GM12872 (cell line): ENCODE data around the gene AIRE.

Experiments used
- TF ChIP-seq, protein P1 (sequence below): IDR thresholded peaks from 3 replicates; pipeline ENCODE4 v1.5.1; 2011; ENCODE audit warnings: low read depth, mild to moderate bottlenecking, low read length, moderate library complexity; ENCODE audit not compliant: insufficient read depth

The AIRE gene

DNA sequence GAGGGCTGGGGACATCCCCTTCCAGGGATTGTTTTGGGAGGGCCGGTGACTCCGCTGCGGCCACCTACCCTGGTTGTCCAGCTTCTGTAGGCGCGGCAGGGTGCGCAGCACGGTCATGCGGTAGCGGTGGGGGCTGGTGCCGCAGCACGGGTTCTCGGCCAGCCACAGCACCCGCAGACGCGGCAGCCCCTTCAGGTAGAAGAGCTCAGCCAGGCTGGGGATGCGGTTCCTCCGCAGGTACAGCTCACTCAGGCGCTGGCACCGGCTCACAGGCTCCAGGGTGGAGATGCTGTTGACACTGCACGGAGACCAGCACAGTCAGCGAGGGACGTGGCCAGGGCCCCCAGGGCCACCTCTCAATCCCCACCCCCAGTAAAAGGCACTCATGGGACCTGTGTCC is 47.3 kb downstream of the AIRE start:
- TF ChIP-seq, protein P1, sequence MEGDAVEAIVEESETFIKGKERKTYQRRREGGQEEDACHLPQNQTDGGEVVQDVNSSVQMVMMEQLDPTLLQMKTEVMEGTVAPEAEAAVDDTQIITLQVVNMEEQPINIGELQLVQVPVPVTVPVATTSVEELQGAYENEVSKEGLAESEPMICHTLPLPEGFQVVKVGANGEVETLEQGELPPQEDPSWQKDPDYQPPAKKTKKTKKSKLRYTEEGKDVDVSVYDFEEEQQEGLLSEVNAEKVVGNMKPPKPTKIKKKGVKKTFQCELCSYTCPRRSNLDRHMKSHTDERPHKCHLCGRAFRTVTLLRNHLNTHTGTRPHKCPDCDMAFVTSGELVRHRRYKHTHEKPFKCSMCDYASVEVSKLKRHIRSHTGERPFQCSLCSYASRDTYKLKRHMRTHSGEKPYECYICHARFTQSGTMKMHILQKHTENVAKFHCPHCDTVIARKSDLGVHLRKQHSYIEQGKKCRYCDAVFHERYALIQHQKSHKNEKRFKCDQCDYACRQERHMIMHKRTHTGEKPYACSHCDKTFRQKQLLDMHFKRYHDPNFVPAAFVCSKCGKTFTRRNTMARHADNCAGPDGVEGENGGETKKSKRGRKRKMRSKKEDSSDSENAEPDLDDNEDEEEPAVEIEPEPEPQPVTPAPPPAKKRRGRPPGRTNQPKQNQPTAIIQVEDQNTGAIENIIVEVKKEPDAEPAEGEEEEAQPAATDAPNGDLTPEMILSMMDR: no peak

DNA sequence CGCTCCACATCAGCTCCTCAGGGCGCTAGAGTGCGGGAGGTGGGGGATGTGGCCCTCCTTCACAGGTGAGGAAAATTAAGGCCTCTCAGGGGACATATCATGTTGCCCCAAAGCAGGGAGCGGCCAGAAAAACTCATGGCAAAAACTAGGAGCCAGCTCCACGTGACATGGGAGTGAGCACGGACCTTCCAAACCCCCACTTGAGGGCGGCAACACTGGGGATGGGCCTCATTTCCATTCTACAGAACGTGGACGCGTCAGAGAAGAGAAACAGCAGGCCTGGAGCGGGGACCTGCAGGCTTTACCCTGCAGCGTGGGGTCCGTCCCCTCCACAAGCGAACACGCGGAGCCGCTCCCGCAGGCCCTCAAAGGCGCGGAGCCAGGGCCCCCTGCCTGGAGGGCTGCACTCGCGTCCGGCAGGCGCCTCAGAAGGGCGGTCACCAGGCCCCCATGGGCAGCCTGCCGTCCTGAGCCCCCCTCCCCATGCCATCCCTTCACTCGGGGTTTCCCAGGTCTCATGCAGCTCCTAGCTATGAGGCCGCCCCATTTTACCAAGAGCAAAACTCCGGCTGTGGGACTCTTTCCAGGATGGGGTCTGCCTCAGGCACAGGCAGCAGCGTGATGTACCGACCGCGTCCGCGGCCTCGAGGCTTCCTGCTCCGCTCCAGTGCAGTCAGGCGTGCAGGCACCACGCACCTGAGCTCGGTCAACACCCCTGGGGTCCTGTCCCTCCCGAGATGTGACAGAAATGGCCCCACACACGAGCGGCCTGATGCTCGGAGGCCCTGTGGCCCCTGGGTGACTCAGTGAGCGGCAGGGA is 48.0 kb downstream of the AIRE start:
- TF ChIP-seq, protein P1: no peak

DNA sequence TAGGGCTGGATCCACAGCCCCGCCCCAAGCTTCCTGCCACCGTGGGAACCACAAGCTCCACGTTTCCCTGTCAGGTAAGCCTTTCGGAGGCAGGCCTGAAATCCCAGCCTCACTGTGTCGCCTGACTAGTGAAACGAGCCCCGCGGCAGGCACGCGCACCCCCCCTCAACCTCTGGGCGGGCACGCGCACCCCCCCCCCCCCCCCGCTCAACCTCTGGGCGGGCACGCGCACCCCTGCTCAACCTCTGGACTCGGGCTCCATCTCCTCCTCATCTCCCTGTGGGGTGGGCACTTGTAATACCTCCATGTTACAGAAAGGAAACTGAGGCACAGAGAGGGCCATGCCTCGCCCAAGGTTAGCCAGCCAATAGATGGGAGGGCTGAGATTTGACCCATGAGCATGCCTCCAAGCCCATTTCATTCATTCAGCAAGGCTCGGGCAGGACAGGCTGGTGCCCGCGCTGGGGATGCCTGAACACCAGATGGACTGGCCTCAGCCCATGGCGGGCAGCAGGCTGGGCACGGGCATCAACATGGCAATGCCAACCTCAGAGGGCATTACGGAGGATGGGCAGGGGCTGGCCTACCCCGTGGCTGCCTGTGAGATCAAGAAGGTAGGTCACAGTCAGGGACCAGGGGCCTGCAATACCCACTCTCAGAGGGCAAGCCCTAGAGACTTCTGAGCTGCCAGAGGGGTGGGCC is 48.8 kb downstream of the AIRE start:
- TF ChIP-seq, protein P1: no peak

DNA sequence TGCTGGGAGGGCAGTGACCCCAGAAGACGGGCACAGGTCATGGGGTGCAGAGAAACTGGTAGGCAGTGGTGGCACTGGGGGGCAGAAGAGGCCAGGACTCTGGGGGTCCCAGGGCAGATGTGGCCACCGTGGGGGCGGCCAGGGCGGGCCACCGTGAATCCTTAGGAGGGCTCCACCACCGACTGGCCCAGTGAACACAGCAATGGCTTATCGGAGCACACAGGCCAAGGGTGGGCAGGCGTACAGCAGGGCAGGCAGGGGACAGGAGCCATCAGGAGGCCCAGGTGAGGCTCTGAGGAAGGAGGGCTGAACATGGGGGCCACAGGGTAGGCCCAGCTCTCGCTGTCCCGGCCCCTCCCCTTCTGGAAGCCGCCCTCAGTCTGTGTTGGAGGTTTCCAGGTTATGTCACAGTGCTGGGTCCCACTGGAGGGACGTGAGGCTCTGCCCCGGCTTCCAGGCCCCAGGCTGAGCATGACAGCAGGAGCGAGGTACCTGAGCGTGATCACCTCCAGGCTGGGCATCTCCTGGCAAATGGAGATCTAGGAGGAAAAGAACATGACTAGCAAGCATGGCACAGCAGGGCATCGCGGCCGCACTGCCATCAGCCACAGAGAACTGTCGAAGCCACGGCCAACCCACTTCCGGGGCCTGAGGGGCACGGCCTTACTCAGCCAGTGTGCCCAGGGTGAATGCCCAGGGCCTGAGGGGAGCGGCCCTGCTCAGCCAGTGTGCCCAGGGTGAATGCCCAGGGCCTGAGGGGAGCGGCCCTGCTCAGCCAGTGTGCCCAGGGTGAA is 49.8 kb downstream of the AIRE start:
- TF ChIP-seq, protein P1: no peak

DNA sequence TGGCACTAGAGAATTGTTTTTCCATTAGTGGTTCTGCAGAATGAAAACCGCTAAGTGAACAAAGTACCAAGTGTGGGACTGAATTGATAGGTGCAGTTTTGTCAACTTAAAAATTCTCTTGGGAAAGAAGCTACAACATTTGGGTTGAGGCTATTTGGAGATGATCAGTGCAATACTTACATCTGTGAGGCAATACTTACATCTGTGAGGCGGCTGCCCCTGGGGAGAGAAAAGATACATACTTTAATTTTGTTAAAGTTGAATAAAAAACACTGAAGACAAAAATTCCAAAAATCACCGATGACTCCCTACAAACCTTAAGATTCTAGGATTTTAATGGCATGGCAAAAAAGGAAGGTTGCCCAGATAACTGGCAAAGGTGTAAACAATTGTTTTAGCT is 51.8 kb downstream of the AIRE start:
- TF ChIP-seq, protein P1: no peak

DNA sequence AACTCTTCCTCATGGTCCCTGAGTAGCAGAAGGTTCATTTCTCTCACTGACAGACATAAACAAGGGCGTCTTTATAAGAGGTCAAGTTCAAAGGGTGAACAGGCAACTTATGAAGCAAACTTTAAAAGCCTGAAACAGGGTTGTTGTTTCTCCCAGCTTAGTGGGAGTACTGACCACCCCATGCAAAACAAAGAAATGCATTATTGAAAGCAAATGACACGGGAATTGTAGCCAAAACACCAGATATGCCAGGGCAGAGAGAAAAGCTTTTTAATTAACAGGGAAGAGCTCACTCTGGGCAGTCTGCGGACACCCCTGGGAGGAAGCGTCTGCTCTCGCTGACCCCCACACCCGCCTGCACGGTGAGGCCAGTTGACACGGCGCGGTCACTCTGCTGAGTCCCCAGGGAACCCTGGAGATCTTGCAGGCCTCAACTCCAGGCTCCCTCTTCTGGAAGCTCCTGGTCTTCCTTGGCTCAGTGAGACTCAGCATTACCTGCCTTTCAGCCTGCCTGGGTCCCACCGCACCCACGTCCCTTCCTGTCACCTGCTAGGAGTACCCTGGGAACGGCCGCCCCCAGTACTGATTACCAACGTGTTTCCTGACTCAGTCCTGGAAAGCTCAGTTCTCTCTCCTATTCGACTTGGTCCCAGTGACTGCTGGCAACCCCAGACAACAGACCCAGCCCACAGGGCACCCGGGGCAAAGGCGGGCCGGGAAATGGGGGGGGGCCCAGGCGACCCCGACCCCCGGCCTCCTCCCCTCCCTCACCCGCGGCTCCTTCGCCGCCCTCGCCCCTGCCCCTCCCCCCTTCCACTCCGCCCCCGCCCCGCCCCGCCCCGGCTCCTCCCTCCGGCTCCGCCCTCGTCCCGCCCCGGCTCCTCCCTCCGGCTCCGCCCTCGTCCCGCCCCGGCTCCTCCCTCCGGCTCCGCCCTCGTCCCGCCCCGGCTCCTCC is 52.5 kb downstream of the AIRE start:
- TF ChIP-seq, protein P1: 0 out of 3 replicates have a peak, but pooled peaks have one; percentile 9
